Psoas muscle (tissue), 8 donors: ENCODE data around the gene PDZD4. TPM values are rescaled to one million over a fixed set of nuclear protein-coding genes. Genes with fewer than 3 reads are reported as not detected.

Experiments
- ATAC-seq, 4 donors: fragments of 200-7000 bp; cut with Tn5 transposase; one replicate each; pipeline ENCODE4 v1.9.1; 2020; ENCODE audit warnings: moderate library complexity in 3 of 4, mild to moderate bottlenecking in 2 of 4
- DNase-seq, 2 donors: peaks; one replicate each; pipeline ENCODE4 v3.0.0-alpha.2; 2020
- H3K27ac ChIP-seq: fragments of 200-600 bp; one replicate; pipeline ENCODE4 v1.8.0; 2022
- H3K27me3 ChIP-seq, 3 donors: fragments of 200-600 bp in 1 of 3; one replicate each; pipeline versions ENCODE4 v1.6.1 to v1.8.0; 2013 to 2022; ENCODE audit warnings: low read length in 2 of 3, mild to moderate bottlenecking in 2 of 3, moderate library complexity in 1 of 3; ENCODE audit not compliant: insufficient read depth in 3 of 3
- H3K36me3 ChIP-seq, 2 donors: fragments of 200-600 bp in 1 of 2; one replicate each; pipeline versions ENCODE4 v1.6.1 to v1.8.0; 2013 to 2022; ENCODE audit warnings: low read depth in 1 of 2, mild to moderate bottlenecking in 1 of 2, moderate library complexity in 1 of 2; ENCODE audit not compliant: insufficient read depth in 1 of 2
- H3K4me1 ChIP-seq: fragments of 200-600 bp; one replicate; pipeline ENCODE4 v1.8.0; 2022
- H3K4me3 ChIP-seq: fragments of 200-600 bp; one replicate; pipeline ENCODE4 v1.8.0; 2022; ENCODE audit warnings: mild to moderate bottlenecking
- H3K9me3 ChIP-seq: fragments of 200-600 bp; one replicate; pipeline ENCODE4 v1.8.0; 2022
- WGBS, 3 donors: extraction: QIAGEN DNeasy Blood & Tissue Kit; methylation state at CpG; one replicate each; pipeline versions ENCODE4 v1.1.6 to v1.1.7; 2013; 5-methylcytosine and 5-hydroxymethylcytosine counted together
- intact Hi-C, 2 donors: fragments of 100-400 bp; cut with DNase I; formaldehyde crosslinking; loops; one replicate each; pipeline versions ENCODE4 v1.11.0 to v1.14.2; 2022
- polyA plus RNA-seq, 3 donors: library from polyadenylated mRNA; stranded (reverse); fragments of 200-250 nt; gene quantifications; one replicate each; pipeline ENCODE4 v1.2.3, GENCODE V29; 2013
- total RNA-seq, 4 donors: library from RNA; stranded (reverse); fragmentation: NEBNext Ultra II Directional in 2 of 4; extraction: Animal tissue kit (Norgen Biotek cat#: 25700) in 2 of 4; gene quantifications; one replicate each; pipeline versions ENCODE4 v1.2.1 to v1.2.4, GENCODE V29; 2021 to 2023
- TF ChIP-seq, protein P1 (sequence below): fragments of 200-600 bp; IDR thresholded peaks from one replicate; pipeline ENCODE4 v1.8.0; 2022; ENCODE audit warnings: antibody characterized with exemption
- donor health status: healthy with polysubstance abuse.
- donor health status: DM: no; HTN: no; CAD: no; lungs with moderate emphysema.
- donor health status: Bipolar disorder and iron deficiency.
- donor health status: healthy.
- donor health status: DM: yes; HTN: yes; CAD: no.
- donor health status: DM: no; HTN: no; CAD: no.
- donor health status: DM: no; HTN: no; CAD: no.
- donor health status: DM: yes; HTN: yes; CAD: no.

The PDZD4 gene
- total and polyA plus RNA-seq, 7 donors: 0.50 to 2.1 (median 1.3) TPM

DNA sequence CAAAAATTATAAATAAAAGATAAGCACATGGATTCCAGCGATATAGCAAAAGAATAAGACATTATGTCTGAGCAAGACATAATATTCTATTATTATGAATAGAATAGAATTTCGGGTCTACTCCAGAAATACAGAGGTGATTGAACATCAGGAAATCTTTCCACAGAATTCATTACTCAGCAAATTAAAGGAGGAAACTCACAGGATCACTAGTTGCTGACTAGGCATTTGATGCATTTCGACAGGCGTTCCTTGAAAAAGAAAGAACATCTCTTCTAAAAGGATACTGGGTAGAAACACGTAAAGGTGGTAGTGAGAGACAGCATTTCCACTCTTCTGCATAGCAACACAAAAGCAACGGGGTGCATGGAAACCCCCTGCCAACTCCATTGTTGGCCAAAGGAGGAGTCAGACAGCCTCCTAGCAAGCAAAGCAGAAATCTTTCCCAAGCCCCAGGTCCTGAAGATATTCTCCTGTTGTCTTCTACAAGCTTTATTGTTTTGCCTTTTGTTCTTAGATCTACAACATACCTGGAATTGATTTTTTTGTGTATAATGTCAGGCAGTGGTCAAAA is 14.3 kb upstream of the PDZD4 start:
- no peaks in the 10 kb centered on the region for H3K4me1 ChIP-seq
- H3K4me3 ChIP-seq: no peak overlapping the region
- TF ChIP-seq, protein P1, sequence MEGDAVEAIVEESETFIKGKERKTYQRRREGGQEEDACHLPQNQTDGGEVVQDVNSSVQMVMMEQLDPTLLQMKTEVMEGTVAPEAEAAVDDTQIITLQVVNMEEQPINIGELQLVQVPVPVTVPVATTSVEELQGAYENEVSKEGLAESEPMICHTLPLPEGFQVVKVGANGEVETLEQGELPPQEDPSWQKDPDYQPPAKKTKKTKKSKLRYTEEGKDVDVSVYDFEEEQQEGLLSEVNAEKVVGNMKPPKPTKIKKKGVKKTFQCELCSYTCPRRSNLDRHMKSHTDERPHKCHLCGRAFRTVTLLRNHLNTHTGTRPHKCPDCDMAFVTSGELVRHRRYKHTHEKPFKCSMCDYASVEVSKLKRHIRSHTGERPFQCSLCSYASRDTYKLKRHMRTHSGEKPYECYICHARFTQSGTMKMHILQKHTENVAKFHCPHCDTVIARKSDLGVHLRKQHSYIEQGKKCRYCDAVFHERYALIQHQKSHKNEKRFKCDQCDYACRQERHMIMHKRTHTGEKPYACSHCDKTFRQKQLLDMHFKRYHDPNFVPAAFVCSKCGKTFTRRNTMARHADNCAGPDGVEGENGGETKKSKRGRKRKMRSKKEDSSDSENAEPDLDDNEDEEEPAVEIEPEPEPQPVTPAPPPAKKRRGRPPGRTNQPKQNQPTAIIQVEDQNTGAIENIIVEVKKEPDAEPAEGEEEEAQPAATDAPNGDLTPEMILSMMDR: no peak
- 13 to 35% (median 28%) methylated on average over 6 of the region's 6 CpGs for whole genome bisulfite sequencing, 3 donors
- ATAC-seq (no peak), DNase-seq (no peak)
- intact Hi-C loops: no loop called here
- no peak overlapping the region for H3K27ac ChIP-seq
- H3K9me3 ChIP-seq: no peaks in the 10 kb centered on the region
- H3K36me3 ChIP-seq: no peaks in the 10 kb centered on the region
- H3K27me3 ChIP-seq: peaks cover 0 to 39% (median 0%) of the 10 kb centered on the region in 3 donors

DNA sequence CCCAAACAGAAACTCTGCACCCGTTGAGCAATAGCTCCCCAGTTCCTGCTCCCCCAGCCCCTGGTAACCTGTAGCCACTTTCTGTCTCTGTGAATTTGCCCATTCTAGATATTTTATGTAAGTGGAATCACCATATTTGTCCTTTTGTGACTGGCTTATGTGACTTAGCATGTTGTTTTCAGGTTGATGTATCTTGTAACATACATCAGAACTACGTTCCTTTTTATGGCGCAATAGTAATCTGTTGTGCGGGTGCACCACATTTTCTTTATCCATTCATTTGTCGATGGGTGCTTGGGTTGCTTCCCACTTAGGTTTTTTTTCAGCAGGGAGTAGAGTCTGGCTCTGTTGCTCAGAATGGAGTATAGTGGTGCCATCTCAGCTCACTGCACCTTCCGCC is 6.6 kb upstream of the PDZD4 start:
- Histone ChIP-seq H3K9me3 (no peaks in the 10 kb centered on the region), H3K27me3 (peaks cover 0 to 28% (median 0%) of the 10 kb centered on the region in 3 donors), H3K4me1 (no peaks in the 10 kb centered on the region), H3K36me3 (no peaks in the 10 kb centered on the region), H3K4me3 (no peak overlapping the region), H3K27ac (no peak overlapping the region)
- TF ChIP-seq, protein P1: no peak
- DNase-seq: no peak
- 82 to 86% (median 85%) methylated on average over 6 of the region's 6 CpGs for WGBS, 3 donors
- intact Hi-C loops: no loop called here
- ATAC-seq: no peak

DNA sequence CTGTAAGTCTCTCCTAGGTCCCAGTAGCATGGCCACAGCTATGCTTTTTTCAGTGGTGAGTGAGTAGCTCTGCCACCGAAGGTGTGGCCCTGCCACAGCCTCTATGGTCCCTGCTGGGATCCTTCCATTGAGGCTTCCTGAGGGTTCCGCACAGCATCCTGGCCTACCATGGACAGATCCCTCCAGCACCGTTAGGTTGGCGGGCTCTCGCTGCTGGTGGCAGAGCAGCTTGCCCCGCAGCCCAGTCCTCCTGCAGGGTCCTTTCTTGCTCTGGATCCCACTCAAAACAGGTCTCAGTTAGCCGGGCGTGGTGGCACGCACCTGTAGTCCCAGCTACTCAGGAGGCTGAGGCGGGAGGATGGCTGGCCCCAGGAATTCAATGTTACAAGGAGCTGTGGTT is 2.4 kb upstream of the PDZD4 start:
- no peak overlapping the region for H3K27ac ChIP-seq
- WGBS, 3 donors: 76 to 100% (median 89%) methylated on average over 4 to 10 of the region's 10 CpGs
- no peaks in the 10 kb centered on the region for H3K4me1 ChIP-seq
- TF ChIP-seq, protein P1: no peak
- no peaks in the 10 kb centered on the region for H3K9me3 ChIP-seq
- H3K4me3 ChIP-seq: no peak overlapping the region
- DNase-seq: no peak
- ATAC-seq: no peak
- H3K36me3 ChIP-seq: no peaks in the 10 kb centered on the region
- intact Hi-C loops: no loop called here
- H3K27me3 ChIP-seq: peaks cover 0 to 44% (median 2%) of the 10 kb centered on the region in 3 donors

DNA sequence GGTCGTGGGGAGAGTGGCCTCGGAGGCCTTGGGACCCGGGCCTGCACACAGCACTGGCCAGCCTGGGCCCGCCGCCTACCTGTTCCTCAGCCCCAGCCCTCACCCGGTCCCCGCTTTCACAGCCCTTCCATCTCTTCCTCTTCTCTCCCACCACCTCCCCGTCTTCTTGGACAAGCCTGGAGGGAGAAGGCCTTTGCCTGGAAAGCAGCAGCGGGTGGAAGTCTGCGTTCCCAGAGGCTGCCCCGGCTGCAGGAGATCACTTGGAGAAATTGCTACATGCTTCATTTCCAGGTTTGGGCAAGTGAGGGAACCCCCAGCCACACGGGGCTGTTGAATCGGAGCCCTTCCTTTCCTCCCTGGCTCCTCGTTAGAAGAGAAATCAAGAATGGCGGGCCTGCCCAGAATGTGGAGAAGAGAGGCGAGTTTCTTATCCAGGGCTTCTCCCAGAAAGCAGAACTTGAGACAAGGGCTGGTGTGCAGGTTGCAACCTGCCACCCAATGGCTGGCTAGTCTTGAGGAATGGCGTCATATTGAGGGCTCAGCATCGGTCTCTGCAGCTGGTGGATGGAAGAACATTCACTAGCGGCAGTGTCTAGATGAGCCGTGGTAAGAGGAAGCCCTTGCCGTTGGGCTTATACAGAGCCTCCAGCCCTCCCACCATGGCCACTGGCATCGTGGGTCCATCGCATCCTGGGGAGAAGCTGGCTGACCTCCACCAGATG is 1.2 kb upstream of the PDZD4 start:
- H3K4me3 ChIP-seq: no peak overlapping the region
- H3K36me3 ChIP-seq: no peaks in the 10 kb centered on the region
- DNase-seq (no peak), ATAC-seq (no peak)
- no peaks in the 10 kb centered on the region for H3K9me3 ChIP-seq
- H3K27me3 ChIP-seq: peaks cover 0 to 53% (median 2%) of the 10 kb centered on the region in 3 donors
- intact Hi-C loops: no loop called here
- no peaks in the 10 kb centered on the region for H3K4me1 ChIP-seq
- WGBS, 3 donors: 69 to 72% (median 72%) methylated on average over 19 to 23 of the region's 23 CpGs
- H3K27ac ChIP-seq: no peak overlapping the region
- TF ChIP-seq, protein P1: no peak
